ENCODE data around the gene MSL3B.
A peak's percentile ranks its signal among the peaks of the same experiment; 100 is the strongest.
"Not testable (repeated sequence)": the region's sequence is repeated elsewhere in the genome, so short reads cannot be mapped to it uniquely, and the experiment has no call there.

Gene MSL3B

GRCh38 chr2:233867993-233868532, at the start of gene MSL3B:
MSL3B (minus strand) TSS chr2:233868386.
- DNase-seq (ENCODE audit: low read depth in 1 of 2, low spot score in 1 of 2): peak; percentile 28 to 41

GRCh38 chr2:233917116-233917515, 48.9 kb upstream of the MSL3B start, which contains the start of gene TRPM8:
TRPM8 (plus strand) TSS chr2:233917373; CDS start chr2:233926538, 9,165 bp downstream.
- no peak for DNase-seq (ENCODE audit: low read depth in 1 of 2, low spot score in 1 of 2)

- DNase-seq (ENCODE audit: low read depth in 1 of 2, low spot score in 1 of 2): no peak
These were observed 46.9 kb upstream of the MSL3B start for GRCh38 chr2:233915128-233915527.

GRCh38 chr2:233912691-233913423, 44.7 kb upstream of the MSL3B start:
- DNase-seq (ENCODE audit: low read depth in 1 of 2, low spot score in 1 of 2): peak in 1 of 2 donors; percentile 2

- DNase-seq (ENCODE audit: low read depth in 1 of 2, low spot score in 1 of 2): no peak
These were observed 39.4 kb upstream of the MSL3B start for GRCh38 chr2:233907627-233908026.

GRCh38 chr2:233905945-233906344, 37.8 kb upstream of the MSL3B start:
- no peak for DNase-seq (ENCODE audit: low read depth in 1 of 2, low spot score in 1 of 2)

GRCh38 chr2:233901884-233902283, 33.7 kb upstream of the MSL3B start:
- DNase-seq (ENCODE audit: low read depth in 1 of 2, low spot score in 1 of 2): no peak

- DNase-seq (ENCODE audit: low read depth in 1 of 2, low spot score in 1 of 2): no peak
These were observed 33.2 kb upstream of the MSL3B start for GRCh38 chr2:233901367-233901766.

- not testable (repeated sequence) for DNase-seq (ENCODE audit: low read depth in 1 of 2, low spot score in 1 of 2)
These were observed 28.1 kb upstream of the MSL3B start for GRCh38 chr2:233896253-233896652.

GRCh38 chr2:233892793-233893192, 24.6 kb upstream of the MSL3B start:
- DNase-seq (ENCODE audit: low read depth in 1 of 2, low spot score in 1 of 2): no peak

GRCh38 chr2:233882353-233882752, 14.2 kb upstream of the MSL3B start:
- no peak for DNase-seq (ENCODE audit: low read depth in 1 of 2, low spot score in 1 of 2)

GRCh38 chr2:233872125-233872524, 3.9 kb upstream of the MSL3B start:
- DNase-seq (ENCODE audit: low read depth in 1 of 2, low spot score in 1 of 2): not testable (repeated sequence)

- DNase-seq (ENCODE audit: low read depth in 1 of 2, low spot score in 1 of 2): no peak
These were observed 3.2 kb upstream of the MSL3B start for GRCh38 chr2:233871432-233871831.

- DNase-seq (ENCODE audit: low read depth in 1 of 2, low spot score in 1 of 2): no peak
These were observed 1.7 kb downstream of the MSL3B start for GRCh38 chr2:233866479-233866878.

- no peak for DNase-seq (ENCODE audit: low read depth in 1 of 2, low spot score in 1 of 2)
These were observed 2.3 kb downstream of the MSL3B start for GRCh38 chr2:233865838-233866237.

- no peak for DNase-seq (ENCODE audit: low read depth in 1 of 2, low spot score in 1 of 2)
These were observed 5.9 kb downstream of the MSL3B start for GRCh38 chr2:233862261-233862768.

- DNase-seq (ENCODE audit: low read depth in 1 of 2, low spot score in 1 of 2): no peak
These were observed 9.9 kb downstream of the MSL3B start for GRCh38 chr2:233858331-233858730.

- peak in 1 of 2 donors; percentile 33 for DNase-seq (ENCODE audit: low read depth in 1 of 2, low spot score in 1 of 2)
These were observed 10.6 kb downstream of the MSL3B start for GRCh38 chr2:233857511-233858141.

- DNase-seq (ENCODE audit: low read depth in 1 of 2, low spot score in 1 of 2): no peak
These were observed 12.0 kb downstream of the MSL3B start for GRCh38 chr2:233856184-233856583.

- DNase-seq (ENCODE audit: low read depth in 1 of 2, low spot score in 1 of 2): no peak
These were observed 12.8 kb downstream of the MSL3B start for GRCh38 chr2:233855345-233855744.

- peak; percentile 74 to 87 for DNase-seq (ENCODE audit: low read depth in 1 of 2, low spot score in 1 of 2)
These were observed 13.8 kb downstream of the MSL3B start, which contains the start of gene HJURP for GRCh38 chr2:233854241-233854981. HJURP (minus strand) TSS chr2:233854535; CDS start chr2:233854500, 35 bp downstream.
